Loucy (cell line): ENCODE results near the gene BACH2.

ENCODE experiments used
- H2AFZ ChIP-seq: fragments of 200-600 bp; sonication (generic); 2 replicates; pipeline ENCODE4 v1.6.0; 2016; ENCODE audit warnings: antibody characterized with exemption, mild to moderate bottlenecking, low read length, moderate library complexity
- H3F3A ChIP-seq: fragments of 200-600 bp; 2 replicates; pipeline ENCODE4 v1.6.0; 2016; ENCODE audit warnings: antibody characterized with exemption, low read depth, mild to moderate bottlenecking
- H3K27me3 ChIP-seq: fragments of 200-600 bp; sonication (generic); 2 replicates; pipeline ENCODE4 v1.6.1; 2014; ENCODE audit warnings: low read length, mild to moderate bottlenecking; ENCODE audit not compliant: insufficient read depth, poor library complexity, severe bottlenecking
- H3K36me3 ChIP-seq: fragments of 200-600 bp; sonication (generic); 2 replicates; pipeline ENCODE4 v1.6.1; 2016; ENCODE audit warnings: low read length; ENCODE audit not compliant: insufficient read depth
- H3K4me1 ChIP-seq: fragments of 200-600 bp; sonication (generic); 2 replicates; pipeline ENCODE4 v1.5.1; 2014; ENCODE audit warnings: low read length, mild to moderate bottlenecking; ENCODE audit not compliant: insufficient read depth, poor library complexity, severe bottlenecking
- H3K4me2 ChIP-seq: fragments of 200-600 bp; sonication (generic); 2 replicates; pipeline ENCODE4 v1.6.0; 2014; ENCODE audit warnings: antibody characterized with exemption, low read length, low read depth, mild to moderate bottlenecking; ENCODE audit not compliant: poor library complexity, severe bottlenecking
- H3K4me3 ChIP-seq: fragments of 200-600 bp; sonication (generic); 2 replicates; pipeline ENCODE4 v1.5.1; 2014; ENCODE audit warnings: low read length, mild to moderate bottlenecking, mixed read lengths; ENCODE audit not compliant: poor library complexity, severe bottlenecking
- H3K79me2 ChIP-seq: fragments of 200-600 bp; sonication (generic); 2 replicates; pipeline ENCODE4 v1.6.1; 2014; ENCODE audit warnings: low read length; ENCODE audit not compliant: insufficient read depth
- H3K9ac ChIP-seq: fragments of 200-600 bp; sonication (generic); 2 replicates; pipeline ENCODE4 v1.6.0; 2014; ENCODE audit warnings: mild to moderate bottlenecking, low read depth, low read length, moderate library complexity; ENCODE audit not compliant: poor library complexity, severe bottlenecking
- H3K9me2 ChIP-seq: fragments of 200-600 bp; sonication (generic); replicated peaks from 2 replicates; pipeline ENCODE4 v1.6.1; 2016; ENCODE audit warnings: low read depth, low read length, mixed read lengths
- H3K9me3 ChIP-seq: fragments of 200-600 bp; sonication (generic); 2 replicates; pipeline ENCODE4 v1.6.1; 2014; ENCODE audit warnings: mild to moderate bottlenecking, antibody characterized with exemption, low read length, low read depth; ENCODE audit not compliant: insufficient read depth
- H4K20me1 ChIP-seq: fragments of 200-600 bp; sonication (generic); 2 replicates; pipeline ENCODE4 v1.6.0; 2014; ENCODE audit warnings: antibody characterized with exemption, low read length, mild to moderate bottlenecking; ENCODE audit not compliant: insufficient read depth, poor library complexity, severe bottlenecking
- EZH2phosphoT487 ChIP-seq: fragments of 200-600 bp; IDR thresholded peaks from 2 replicates; pipeline ENCODE4 v1.6.1; 2018; ENCODE audit warnings: antibody characterized with exemption, mild to moderate bottlenecking, moderate library complexity, borderline replicate concordance
- TF ChIP-seq, protein P1 (sequence below): fragments of 200-600 bp; sonication (generic); conservative IDR thresholded peaks from 2 replicates; pipeline ENCODE4 v1.5.1; 2014; ENCODE audit warnings: mild to moderate bottlenecking, antibody characterized with exemption, low read length

BACH2 gene

DNA sequence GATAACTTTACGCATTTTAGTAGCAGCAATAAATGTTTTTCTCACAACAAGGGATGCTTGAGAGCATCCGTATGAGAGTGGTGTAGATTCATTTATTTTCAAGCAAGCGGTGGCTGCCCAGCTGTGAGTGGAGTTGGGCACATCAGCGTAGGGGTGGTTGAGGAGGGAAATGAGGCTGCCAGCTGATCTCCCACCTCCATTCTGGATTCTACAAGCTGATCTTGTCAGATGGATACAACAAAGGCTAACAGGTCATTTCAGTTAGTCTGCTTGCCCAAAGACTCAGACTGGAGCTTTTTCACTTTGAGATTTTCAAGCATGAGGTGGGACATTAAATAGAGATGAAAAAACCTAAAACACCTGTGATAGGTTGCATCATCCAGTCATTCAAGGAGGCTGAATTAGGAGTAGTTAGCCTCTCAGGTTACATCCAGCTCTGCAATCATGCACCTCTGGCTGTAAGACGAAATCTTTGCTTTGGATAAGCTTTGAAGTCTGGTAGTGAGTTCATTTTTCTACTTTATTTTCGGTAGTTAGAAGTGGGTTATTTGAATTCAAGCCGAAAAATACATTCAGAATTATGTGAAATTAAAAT, 1.9 kb upstream of the BACH2 start:
- no peak overlapping the region for H3K4me3 ChIP-seq
- TF ChIP-seq EZH2phosphoT487: no peak
- H2AFZ ChIP-seq: no peak overlapping the region
- peaks cover 25% of the 10 kb centered on the region for H3K79me2 ChIP-seq
- H3K27me3 ChIP-seq: no peaks in the 10 kb centered on the region
- no peaks in the 10 kb centered on the region for H3K9me2 ChIP-seq
- H3K4me2 ChIP-seq: no peak overlapping the region
- H3K9me3 ChIP-seq: no peaks in the 10 kb centered on the region
- H3K4me1 ChIP-seq: peaks cover 8% of the 10 kb centered on the region
- H3K36me3 ChIP-seq: no peaks in the 10 kb centered on the region
- no peaks in the 10 kb centered on the region for H4K20me1 ChIP-seq
- H3F3A ChIP-seq: no peaks in the 10 kb centered on the region
- H3K9ac ChIP-seq: no peak overlapping the region

DNA sequence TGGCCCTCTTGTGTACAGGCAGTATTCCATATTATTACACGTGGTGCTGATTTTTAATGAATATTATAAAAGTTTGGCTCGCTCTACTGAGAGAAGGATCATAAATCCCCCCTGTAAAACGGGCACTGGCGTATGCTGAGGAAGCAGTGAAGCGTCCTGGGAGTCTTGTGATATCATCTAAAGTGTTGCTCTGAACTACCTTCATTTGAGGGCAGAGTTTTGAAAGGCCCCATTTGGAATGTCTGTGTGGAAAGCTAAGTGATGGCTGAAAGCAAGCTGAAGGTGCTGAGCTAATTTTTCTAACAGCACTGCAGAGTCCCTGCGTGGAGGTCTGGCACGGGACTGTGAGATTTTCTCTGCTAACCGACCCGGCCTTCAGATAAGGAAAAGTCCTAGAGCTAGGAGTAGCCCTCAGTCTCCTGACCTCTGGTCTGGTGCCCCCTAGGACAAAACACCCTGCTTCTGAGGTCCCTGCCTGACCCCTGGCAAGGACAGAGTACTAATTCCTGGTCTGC, 1.3 kb upstream of the BACH2 start:
- Histone ChIP-seq H3K9me2 (no peaks in the 10 kb centered on the region), H3K27me3 (no peaks in the 10 kb centered on the region), H3K4me2 (peak overlapping the region; percentile 73), H4K20me1 (no peaks in the 10 kb centered on the region), H3K36me3 (no peaks in the 10 kb centered on the region), H3K9me3 (no peaks in the 10 kb centered on the region), H3K9ac (no peak overlapping the region), H3K4me1 (peaks cover 14% of the 10 kb centered on the region), H3K4me3 (no peak overlapping the region), H2AFZ (no peak overlapping the region), H3K79me2 (peaks cover 32% of the 10 kb centered on the region), H3F3A (no peaks in the 10 kb centered on the region)
- no peak for TF ChIP-seq EZH2phosphoT487
- TF ChIP-seq, protein P1, sequence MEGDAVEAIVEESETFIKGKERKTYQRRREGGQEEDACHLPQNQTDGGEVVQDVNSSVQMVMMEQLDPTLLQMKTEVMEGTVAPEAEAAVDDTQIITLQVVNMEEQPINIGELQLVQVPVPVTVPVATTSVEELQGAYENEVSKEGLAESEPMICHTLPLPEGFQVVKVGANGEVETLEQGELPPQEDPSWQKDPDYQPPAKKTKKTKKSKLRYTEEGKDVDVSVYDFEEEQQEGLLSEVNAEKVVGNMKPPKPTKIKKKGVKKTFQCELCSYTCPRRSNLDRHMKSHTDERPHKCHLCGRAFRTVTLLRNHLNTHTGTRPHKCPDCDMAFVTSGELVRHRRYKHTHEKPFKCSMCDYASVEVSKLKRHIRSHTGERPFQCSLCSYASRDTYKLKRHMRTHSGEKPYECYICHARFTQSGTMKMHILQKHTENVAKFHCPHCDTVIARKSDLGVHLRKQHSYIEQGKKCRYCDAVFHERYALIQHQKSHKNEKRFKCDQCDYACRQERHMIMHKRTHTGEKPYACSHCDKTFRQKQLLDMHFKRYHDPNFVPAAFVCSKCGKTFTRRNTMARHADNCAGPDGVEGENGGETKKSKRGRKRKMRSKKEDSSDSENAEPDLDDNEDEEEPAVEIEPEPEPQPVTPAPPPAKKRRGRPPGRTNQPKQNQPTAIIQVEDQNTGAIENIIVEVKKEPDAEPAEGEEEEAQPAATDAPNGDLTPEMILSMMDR: no peak

DNA sequence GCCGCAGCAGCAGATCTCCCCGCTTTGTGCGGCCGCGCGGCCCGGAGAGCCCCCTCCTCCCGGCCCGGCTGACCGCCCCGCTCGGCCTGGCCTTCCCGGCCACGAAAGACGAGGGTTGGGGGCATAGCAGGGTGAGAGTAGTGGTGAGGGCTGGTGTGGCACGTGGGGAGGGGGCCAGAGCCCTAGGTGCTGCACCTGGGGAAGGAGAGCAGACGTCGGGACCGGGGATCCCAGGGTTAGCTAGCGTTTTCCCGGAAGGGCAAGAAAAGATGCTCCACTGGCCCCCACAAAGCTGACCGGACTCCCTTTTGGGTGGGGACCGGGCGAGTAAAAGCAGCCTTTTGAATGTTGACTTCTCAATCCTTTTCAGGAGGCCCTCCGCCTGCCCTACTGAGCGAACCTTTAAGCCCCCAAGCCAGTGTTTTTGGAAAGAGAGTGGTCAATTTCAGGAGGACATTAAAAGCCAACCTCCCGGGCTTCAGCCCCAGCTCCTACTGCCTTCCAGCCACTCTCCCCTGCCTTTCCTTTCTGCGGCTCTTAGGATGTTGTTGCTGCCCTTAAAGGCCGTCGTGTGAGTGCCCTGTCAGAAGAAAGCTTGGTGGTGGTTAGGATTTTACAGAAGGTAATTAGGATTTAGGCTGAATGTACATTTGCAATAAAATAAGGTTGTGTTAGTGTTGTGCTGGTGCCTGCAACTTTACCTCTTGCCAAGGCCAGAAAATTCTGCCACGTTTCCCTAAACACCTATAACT, 648 bp upstream of the BACH2 start:
- Histone ChIP-seq H3K79me2 (peaks cover 38% of the 10 kb centered on the region), H3K9ac (peak overlapping the region; percentile 61), H3K36me3 (no peaks in the 10 kb centered on the region), H3K4me1 (peaks cover 21% of the 10 kb centered on the region), H3K4me2 (peak overlapping the region; percentile 73), H3K9me3 (no peaks in the 10 kb centered on the region), H3K4me3 (peak overlapping the region; percentile 66), H2AFZ (peak overlapping the region; percentile 67), H3F3A (no peaks in the 10 kb centered on the region), H4K20me1 (no peaks in the 10 kb centered on the region), H3K27me3 (no peaks in the 10 kb centered on the region), H3K9me2 (no peaks in the 10 kb centered on the region)
- TF ChIP-seq, protein P1: no peak
